Panc1 (cell line): ENCODE results near the gene MRPS2.

Source experiments
- CTCF ChIP-seq: fragments of 450-650 bp; IDR thresholded peaks from 2 replicates; pipeline ENCODE4 v1.5.1; 2017; ENCODE audit warnings: mild to moderate bottlenecking
- POLR2AphosphoS5 ChIP-seq: IDR thresholded peaks from 2 replicates; pipeline ENCODE4 v1.6.1; 2012; ENCODE audit warnings: mild to moderate bottlenecking, low read depth, low read length, moderate library complexity
- SIN3A ChIP-seq: IDR thresholded peaks from 2 replicates; pipeline ENCODE4 v1.6.1; 2012; ENCODE audit warnings: low read depth, mild to moderate bottlenecking, low read length, moderate library complexity, borderline replicate concordance; ENCODE audit not compliant: insufficient read depth
- TCF7L2 ChIP-seq: IDR thresholded peaks from 2 replicates; pipeline ENCODE4 v1.6.1; 2011; ENCODE audit warnings: mild to moderate bottlenecking, low read depth, low read length, inconsistent platforms
- TF ChIP-seq, protein P1 (sequence below), 2 experiments: IDR thresholded peaks; 2 replicates each; pipeline ENCODE4 v1.6.1; 2011 to 2012; ENCODE audit warnings: low read depth in 2 of 2, control low read depth in 1 of 2, low read length in 1 of 2, mild to moderate bottlenecking in 1 of 2, moderate library complexity in 1 of 2; ENCODE audit not compliant: insufficient read depth in 1 of 2

GRCh38 chr9:135482015-135482754 is 18.3 kb upstream of the MRPS2 start:
- TF ChIP-seq POLR2AphosphoS5 (no peak), CTCF (no peak), SIN3A (no peak), TCF7L2 (no peak)
- TF ChIP-seq, protein P1, sequence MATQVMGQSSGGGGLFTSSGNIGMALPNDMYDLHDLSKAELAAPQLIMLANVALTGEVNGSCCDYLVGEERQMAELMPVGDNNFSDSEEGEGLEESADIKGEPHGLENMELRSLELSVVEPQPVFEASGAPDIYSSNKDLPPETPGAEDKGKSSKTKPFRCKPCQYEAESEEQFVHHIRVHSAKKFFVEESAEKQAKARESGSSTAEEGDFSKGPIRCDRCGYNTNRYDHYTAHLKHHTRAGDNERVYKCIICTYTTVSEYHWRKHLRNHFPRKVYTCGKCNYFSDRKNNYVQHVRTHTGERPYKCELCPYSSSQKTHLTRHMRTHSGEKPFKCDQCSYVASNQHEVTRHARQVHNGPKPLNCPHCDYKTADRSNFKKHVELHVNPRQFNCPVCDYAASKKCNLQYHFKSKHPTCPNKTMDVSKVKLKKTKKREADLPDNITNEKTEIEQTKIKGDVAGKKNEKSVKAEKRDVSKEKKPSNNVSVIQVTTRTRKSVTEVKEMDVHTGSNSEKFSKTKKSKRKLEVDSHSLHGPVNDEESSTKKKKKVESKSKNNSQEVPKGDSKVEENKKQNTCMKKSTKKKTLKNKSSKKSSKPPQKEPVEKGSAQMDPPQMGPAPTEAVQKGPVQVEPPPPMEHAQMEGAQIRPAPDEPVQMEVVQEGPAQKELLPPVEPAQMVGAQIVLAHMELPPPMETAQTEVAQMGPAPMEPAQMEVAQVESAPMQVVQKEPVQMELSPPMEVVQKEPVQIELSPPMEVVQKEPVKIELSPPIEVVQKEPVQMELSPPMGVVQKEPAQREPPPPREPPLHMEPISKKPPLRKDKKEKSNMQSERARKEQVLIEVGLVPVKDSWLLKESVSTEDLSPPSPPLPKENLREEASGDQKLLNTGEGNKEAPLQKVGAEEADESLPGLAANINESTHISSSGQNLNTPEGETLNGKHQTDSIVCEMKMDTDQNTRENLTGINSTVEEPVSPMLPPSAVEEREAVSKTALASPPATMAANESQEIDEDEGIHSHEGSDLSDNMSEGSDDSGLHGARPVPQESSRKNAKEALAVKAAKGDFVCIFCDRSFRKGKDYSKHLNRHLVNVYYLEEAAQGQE (IDR thresholded peaks at IDR 0.05; ENCODE audit: insufficient read depth in 1 of 2, low read depth in 2 of 2, low read length in 1 of 2), result no peak
